Heart right ventricle (tissue), 16 donors: ENCODE measurements around the gene SLFN5. TPM values are rescaled to one million over a fixed set of nuclear protein-coding genes. Genes with fewer than 3 reads are reported as not detected.

Experiments
- ATAC-seq, 8 donors: fragments of 200-7000 bp; cut with Tn5 transposase; one replicate each; pipeline ENCODE4 v1.9.1; 2020; ENCODE audit warnings: mild to moderate bottlenecking in 8 of 8, moderate library complexity in 8 of 8, moderate number of reproducible peaks in 1 of 8
- DNase-seq, 2 donors: peaks; one replicate each; pipeline ENCODE4 v3.0.0-alpha.2; 2020
- H3K27ac ChIP-seq, 10 donors: fragments of 200-600 bp; sonication (generic) in 2 of 10; one replicate each; pipeline versions ENCODE4 v1.5.0 to v1.8.0; 2020 to 2022; ENCODE audit warnings: mild to moderate bottlenecking in 3 of 10
- H3K27me3 ChIP-seq, 7 donors: fragments of 200-600 bp; one replicate each; pipeline ENCODE4 v1.8.0; 2021 to 2022; ENCODE audit warnings: mild to moderate bottlenecking in 2 of 7
- H3K36me3 ChIP-seq, 9 donors: fragments of 200-600 bp; sonication (generic) in 1 of 9; one replicate each; pipeline versions ENCODE4 v1.5.0 to v1.8.0; 2020 to 2022; ENCODE audit warnings: mild to moderate bottlenecking in 2 of 9
- H3K4me1 ChIP-seq, 9 donors: fragments of 200-600 bp; sonication (generic) in 1 of 9; one replicate each; pipeline versions ENCODE4 v1.5.0 to v1.8.0; 2020 to 2022; ENCODE audit warnings: mild to moderate bottlenecking in 4 of 9
- H3K4me3 ChIP-seq, 10 donors: fragments of 200-600 bp; sonication (generic) in 2 of 10; one replicate each; pipeline versions ENCODE4 v1.5.0 to v1.8.0; 2020 to 2022; ENCODE audit warnings: mild to moderate bottlenecking in 7 of 10, moderate library complexity in 2 of 10
- H3K9me3 ChIP-seq, 11 donors: fragments of 200-600 bp in 10 of 11; sonication (generic) in 2 of 11; one replicate each; pipeline versions ENCODE4 v1.5.0 to v1.8.0; 2013 to 2022; ENCODE audit warnings: mild to moderate bottlenecking in 2 of 11, control low read depth in 1 of 11, moderate library complexity in 1 of 11
- CTCF ChIP-seq, 9 donors: fragments of 200-600 bp; sonication (generic) in 2 of 9; IDR thresholded peaks; one replicate each; pipeline versions ENCODE4 v1.5.0 to v1.8.0; 2021 to 2022; ENCODE audit warnings: antibody characterized with exemption in 9 of 9, mild to moderate bottlenecking in 5 of 9, moderate library complexity in 1 of 9
- WGBS, 2 donors: extraction: QIAGEN DNeasy Blood & Tissue Kit; methylation state at CpG; one replicate each; pipeline ENCODE4 v1.1.7; 2013; ENCODE audit warnings: inconsistent platforms in 1 of 2; 5-methylcytosine and 5-hydroxymethylcytosine counted together
- intact Hi-C, 10 donors: fragments of 100-400 bp; cut with DNase I; formaldehyde crosslinking; loops; one replicate each; pipeline versions ENCODE4 v1.11.1 to v1.14.2; 2022
- polyA plus RNA-seq, 2 donors: library from polyadenylated mRNA; stranded (reverse); fragments of 200-250 nt; gene quantifications; one replicate each; pipeline ENCODE4 v1.2.3, GENCODE V29; 2013
- total RNA-seq, 10 donors: library from RNA; stranded (reverse); fragmentation: NEBNext Ultra II Directional in 3 of 10; extraction: Animal tissue kit (Norgen Biotek cat#: 25700) in 3 of 10; gene quantifications; one replicate each; pipeline versions ENCODE4 v1.2.1 to v1.2.4, GENCODE V29; 2021 to 2023
- donor health status: Arrhythmogenic right ventricular cardiomyopathy.
- donor health status: ischemic (EF 13 %, LVEDD 7.1; RV severe dilation, severe dysfunction).
- donor health status: healthy with polysubstance abuse.
- donor health status: DM: no; HTN: yes; CAD: no.
- donor health status: DM: no; HTN: no; CAD: no.
- donor health status: ischemic (EF 25% LVEDD 6.9; RV normal size, moderate dysfunction).
- donor health status: ischemic (EF 25% LVEDD 5.7; RV mildly dilated, moderate dysfunction).
- donor health status: healthy.
- donor health status: DM: yes; HTN: yes; CAD: no.
- donor health status: Ischemic cardiomyopathy.
- donor health status: ischemic (EF 35%, LVEDD 5.7; RV mildly dilated, moderate dysfunction).
- donor health status: nonischemic (EF 11% LVEDD 7.7; RV severe dilation, severe dysfunction).
- donor health status: DM: yes; HTN: yes; CAD: no.
- donor health status: PGD.
- donor health status: ischemic (EF 29% LVEDD 5.4; RV normal size, mild dysfunction).
- donor health status: nonischemic (EF 23%, LVEDD 6.1; RV moderate dilation, normal function).

The SLFN5 gene
- total and polyA plus RNA-seq, 12 donors, result 2.5 to 29.8 (median 13.8) TPM

GRCh38 chr17:35289222-35289621 lies 46.4 kb downstream of the SLFN5 start:
- no peak for DNase-seq
- no peak overlapping the region for H3K4me3 ChIP-seq
- H3K36me3 ChIP-seq, result no peaks in the 10 kb centered on the region
- intact Hi-C loops, result no loop called here
- ATAC-seq, result no peak
- H3K27me3 ChIP-seq, result peaks cover 0 to 10% (median 0%) of the 10 kb centered on the region in 7 donors
- no peak for TF ChIP-seq CTCF (IDR thresholded peaks at IDR 0.05)
- H3K9me3 ChIP-seq, result peaks cover 0 to 7% (median 0%) of the 10 kb centered on the region in 11 donors
- H3K27ac ChIP-seq, result peak overlapping the region in 1 of 10 donors; percentile 21
- peaks cover 0 to 6% (median 0%) of the 10 kb centered on the region in 9 donors for H3K4me1 ChIP-seq
- 55 to 59% methylated on average over 1 of the region's 1 CpG for WGBS, 2 donors

- Histone ChIP-seq H3K4me3 (no peak overlapping the region), H3K36me3 (no peaks in the 10 kb centered on the region), H3K4me1 (peaks cover 0 to 6% (median 0%) of the 10 kb centered on the region in 9 donors), H3K9me3 (peaks cover 0 to 13% (median 0%) of the 10 kb centered on the region in 11 donors), H3K27me3 (peaks cover 0 to 10% (median 0%) of the 10 kb centered on the region in 7 donors), H3K27ac (no peak overlapping the region)
- DNase-seq, result no peak
- WGBS, 2 donors, result 81 to 96% methylated on average over 1 of the region's 1 CpG
- intact Hi-C loops, result loop anchor here in 2 of 10 donors (10.0 kb wide), 2 partner anchors 47 to 107 kb away; partner anchors contain the start of gene SLFN5 (in 1 of the 2)
- TF ChIP-seq CTCF (IDR thresholded peaks at IDR 0.05), result no peak
- ATAC-seq, result no peak
Measured at GRCh38 chr17:35291802-35292201, 48.9 kb downstream of the SLFN5 start.

GRCh38 chr17:35293151-35293847 lies 50.4 kb downstream of the SLFN5 start:
- DNase-seq, result no peak
- H3K27ac ChIP-seq, result no peak overlapping the region
- intact Hi-C loops, result loop anchor here in 2 of 10 donors (10.0 kb wide), 2 partner anchors 48 to 108 kb away; partner anchors contain the start of gene SLFN5 (in 1 of the 2)
- peaks cover 0 to 7% (median 0%) of the 10 kb centered on the region in 7 donors for H3K27me3 ChIP-seq
- no peaks in the 10 kb centered on the region for H3K36me3 ChIP-seq
- H3K9me3 ChIP-seq, result peaks cover 0 to 21% (median 0%) of the 10 kb centered on the region in 11 donors
- ATAC-seq, result no peak
- no peak for TF ChIP-seq CTCF (IDR thresholded peaks at IDR 0.05)
- peaks cover 0 to 6% (median 0%) of the 10 kb centered on the region in 9 donors for H3K4me1 ChIP-seq
- WGBS, 2 donors, result 65 to 76% methylated on average over 1 of the region's 1 CpG
- H3K4me3 ChIP-seq, result no peak overlapping the region

- intact Hi-C loops, result loop anchor here in 2 of 10 donors (10.0 kb wide), 2 partner anchors 50 to 110 kb away; partner anchors contain the start of gene SLFN5 (in 1 of the 2)
- Histone ChIP-seq H3K4me3 (no peak overlapping the region), H3K9me3 (peaks cover 0 to 14% (median 0%) of the 10 kb centered on the region in 11 donors), H3K36me3 (no peaks in the 10 kb centered on the region), H3K27ac (no peak overlapping the region), H3K4me1 (peaks cover 0 to under 1% (median 0%) of the 10 kb centered on the region in 9 donors), H3K27me3 (peaks cover 0 to 12% (median 0%) of the 10 kb centered on the region in 7 donors)
- no peak for DNase-seq
- TF ChIP-seq CTCF (IDR thresholded peaks at IDR 0.05), result no peak
- WGBS, 2 donors, result 78 to 84% methylated on average over 1 of the region's 1 CpG
- ATAC-seq, result no peak
Measured at GRCh38 chr17:35294756-35295155, 51.9 kb downstream of the SLFN5 start.
